Effector CD8-positive, alpha-beta T cell (primary cell): ENCODE data around the gene C19orf67.

ENCODE experiments used
- DNase-seq: peaks from one replicate; lab custom pipeline; 2025; lab: John Stamatoyannopoulos, UW

The C19orf67 gene

GRCh38 chr19:14110650-14111049 lies 25.1 kb upstream of the C19orf67 start:
- no peak for DNase-seq

DNA sequence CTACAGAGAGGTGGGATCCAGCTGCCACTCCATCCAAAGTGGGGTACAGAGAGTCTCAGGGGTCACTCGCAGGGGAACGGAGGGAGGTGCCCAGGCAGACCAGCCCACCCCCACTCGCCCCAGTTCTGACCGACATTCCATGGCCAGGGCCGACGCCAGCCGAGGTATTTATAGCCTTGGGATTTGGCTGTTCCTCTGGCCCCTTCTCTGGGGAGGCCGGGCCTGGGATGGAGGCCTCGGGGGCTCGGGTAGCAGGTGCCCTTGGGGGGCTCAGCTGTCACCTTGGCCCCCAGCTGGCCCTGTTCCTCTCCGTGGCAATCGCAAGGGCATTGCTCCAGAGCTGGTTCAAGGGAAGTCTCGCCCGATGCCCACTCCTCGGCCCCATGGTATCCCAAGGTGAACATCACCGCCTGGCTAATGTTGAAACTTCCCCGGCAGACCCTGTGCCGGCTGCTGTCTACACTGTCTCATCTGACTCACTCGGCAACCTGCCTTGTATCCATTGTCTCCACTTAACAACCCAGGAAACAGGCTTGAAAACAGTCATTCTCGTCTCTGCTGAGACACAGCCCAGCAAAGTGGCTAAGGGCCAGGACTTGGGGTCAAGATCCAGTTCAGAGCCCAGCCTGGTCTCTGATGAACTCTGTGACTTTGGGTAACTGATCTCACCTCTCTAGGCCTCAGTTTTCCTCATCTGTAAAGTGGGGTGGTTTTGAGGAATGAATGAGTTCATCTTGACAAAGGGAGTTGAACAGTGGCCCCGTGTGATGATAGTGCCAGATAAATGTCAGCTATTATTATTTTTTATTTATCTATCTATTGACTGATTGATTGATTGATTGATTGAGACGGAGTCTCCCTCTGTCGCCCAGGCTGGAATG lies 22.2 kb upstream of the C19orf67 start:
- no peak for DNase-seq

- DNase-seq: no peak
Observed at GRCh38 chr19:14106840-14107239, 21.3 kb upstream of the C19orf67 start.

DNA sequence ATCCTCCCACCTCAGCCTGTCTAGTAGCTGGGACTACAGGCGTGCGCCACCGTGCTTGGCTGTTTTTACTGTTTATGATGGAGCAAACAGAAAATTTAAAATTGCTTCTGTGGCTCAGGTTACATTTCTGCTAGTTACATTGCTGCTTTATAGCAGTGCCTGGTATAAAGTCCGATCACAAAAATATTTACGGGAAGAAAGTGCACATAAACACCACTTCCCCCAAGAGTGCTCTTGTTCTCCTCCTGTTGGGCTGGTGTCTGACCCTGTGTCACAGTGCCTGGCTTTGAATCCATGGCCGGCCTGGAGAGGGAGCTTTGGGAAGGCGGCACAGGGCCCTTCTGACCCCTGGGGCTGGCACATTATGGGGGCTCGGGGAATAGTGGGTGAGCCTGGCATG lies 20.1 kb upstream of the C19orf67 start:
- no peak for DNase-seq

- no peak for DNase-seq
Observed at GRCh38 chr19:14103310-14103709, 17.7 kb upstream of the C19orf67 start.

DNA sequence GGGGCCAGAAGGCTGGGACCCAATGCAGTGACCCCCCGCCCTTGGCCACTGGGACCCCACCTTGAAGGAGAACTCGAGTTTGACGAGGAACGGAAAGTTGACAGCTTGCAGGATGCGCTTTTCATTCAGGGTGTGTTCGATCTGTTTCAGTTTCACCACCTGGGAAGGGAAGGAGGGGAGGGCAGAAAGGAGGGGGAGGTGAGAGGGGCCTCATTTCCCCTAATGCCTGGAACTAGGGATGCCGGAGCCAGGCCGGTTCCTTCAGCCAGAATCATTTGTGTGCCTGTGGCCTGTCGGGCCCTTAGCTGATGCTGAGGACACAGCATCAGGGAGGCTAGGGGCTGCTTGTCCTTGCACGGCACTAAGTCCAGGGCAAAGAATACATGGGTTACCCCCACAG lies 17.2 kb upstream of the C19orf67 start:
- no peak for DNase-seq

DNA sequence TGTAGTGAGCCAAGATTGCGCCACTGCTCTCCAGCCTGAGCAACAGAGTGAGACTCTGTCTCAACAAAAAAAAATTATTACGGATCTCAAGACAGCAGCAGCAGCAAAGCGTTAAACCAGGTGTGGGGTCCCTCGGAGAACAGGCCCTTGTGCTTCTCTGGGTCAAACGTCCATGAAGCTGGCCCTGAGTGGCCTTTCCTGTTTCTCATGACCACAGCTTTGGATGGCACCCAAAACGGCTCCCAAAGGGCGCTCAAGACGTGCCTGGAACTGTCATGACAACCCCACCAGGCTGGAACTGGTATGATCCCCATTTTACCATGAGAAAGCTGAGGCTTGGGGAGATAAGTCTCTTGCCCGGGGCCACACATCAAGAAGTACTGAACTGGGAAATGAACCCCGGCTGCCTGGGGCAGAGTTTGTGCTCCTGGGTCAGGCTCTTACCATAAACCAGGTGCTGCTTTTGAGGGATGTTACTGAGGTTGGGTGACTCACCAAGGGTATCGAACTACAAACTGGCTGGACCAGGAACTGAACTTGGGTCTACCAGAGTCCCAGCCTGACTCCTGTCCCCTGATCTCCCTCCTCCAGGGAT lies 16.6 kb upstream of the C19orf67 start:
- no peak for DNase-seq

DNA sequence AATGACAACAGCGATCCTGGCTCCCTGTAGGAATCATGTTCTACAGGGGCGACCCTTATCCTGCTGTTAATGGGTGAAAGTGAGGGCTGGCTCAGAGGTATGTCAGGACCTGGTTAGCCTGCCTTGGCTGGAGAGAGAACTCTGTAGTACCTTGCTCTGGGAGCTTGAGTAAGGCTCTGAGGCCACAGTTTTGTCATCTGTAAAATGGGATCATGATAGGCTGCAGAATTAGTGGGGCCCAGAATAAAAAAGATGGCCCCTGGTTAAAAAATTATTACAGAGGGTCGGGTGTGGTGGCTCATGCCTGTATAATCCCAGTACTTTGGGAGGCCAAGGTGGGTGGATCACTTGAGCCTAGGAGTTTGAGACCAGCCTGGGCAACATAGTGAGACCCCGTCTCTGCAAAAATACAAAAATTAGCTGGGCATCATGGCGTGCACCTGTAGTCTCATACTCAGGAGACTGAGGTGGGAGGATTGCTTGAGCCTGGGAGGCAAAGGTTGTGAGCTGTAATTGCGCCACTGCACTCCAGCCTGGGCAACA lies 15.5 kb upstream of the C19orf67 start:
- DNase-seq: no peak

DNA sequence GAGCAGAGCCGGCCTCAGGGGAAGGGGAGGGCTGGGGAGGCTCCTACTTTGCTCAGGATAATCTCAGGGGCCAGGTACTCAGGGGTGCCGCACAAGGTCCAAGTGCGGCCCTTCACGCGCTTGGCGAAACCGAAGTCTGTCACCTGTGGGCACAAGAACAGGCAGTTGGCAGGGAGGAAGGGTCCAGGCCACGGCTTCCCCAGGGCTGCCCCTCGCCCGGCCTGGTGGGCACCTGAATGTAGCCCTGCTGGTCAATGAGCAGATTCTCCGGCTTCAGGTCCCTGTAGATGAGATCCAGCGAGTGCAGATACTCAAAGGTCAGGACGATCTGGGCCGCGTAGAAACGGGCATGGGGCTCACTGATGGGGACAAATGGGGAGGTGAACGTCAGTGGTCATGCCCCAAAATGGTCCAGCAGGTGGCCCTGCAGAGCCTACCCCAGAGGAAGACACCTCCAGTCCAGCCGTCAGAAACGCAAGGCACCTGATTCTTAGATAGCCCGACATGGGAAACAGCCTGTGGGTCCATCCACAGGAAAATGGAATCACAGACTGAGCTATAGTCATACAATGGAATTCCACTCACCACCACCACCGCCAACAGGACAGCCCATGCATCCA lies 12.1 kb upstream of the C19orf67 start:
- DNase-seq: no peak

DNA sequence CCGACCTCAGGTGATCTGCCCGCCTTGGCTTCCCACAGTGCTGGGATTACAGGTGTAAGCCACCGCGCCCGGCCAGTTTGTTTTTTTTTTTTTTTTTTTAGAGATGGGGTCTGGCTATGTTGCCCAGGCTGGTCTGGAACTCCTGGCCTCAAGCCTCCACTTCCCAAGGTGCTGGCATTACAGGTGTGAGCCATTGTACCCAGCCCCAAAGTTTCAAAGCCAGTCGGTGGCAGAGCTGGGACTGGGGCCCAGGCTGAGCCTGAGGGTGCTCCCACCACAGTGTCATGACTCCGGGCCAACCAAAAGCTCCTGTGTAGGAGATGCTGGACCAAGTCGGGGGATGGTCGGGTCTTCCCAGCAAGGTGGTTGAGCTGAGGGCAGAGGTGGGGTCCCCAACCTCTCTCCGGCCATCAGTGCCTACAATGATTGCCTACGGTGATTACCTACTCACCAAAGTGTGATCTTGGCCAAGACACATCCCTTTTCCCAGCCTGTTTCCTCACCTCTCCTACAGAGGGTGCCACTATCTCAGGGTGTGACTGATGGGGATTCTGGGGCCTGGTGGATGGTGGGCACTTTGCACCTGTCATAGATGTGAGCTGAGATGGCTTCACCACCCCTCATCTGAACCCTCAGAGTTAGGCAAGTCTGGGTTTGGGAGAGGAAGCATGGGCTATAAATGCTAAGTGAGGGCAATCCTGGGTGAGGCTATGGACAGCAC lies 10.8 kb upstream of the C19orf67 start:
- no peak for DNase-seq

- DNase-seq: no peak
Observed at GRCh38 chr19:14094854-14095253, 9.3 kb upstream of the C19orf67 start.

DNA sequence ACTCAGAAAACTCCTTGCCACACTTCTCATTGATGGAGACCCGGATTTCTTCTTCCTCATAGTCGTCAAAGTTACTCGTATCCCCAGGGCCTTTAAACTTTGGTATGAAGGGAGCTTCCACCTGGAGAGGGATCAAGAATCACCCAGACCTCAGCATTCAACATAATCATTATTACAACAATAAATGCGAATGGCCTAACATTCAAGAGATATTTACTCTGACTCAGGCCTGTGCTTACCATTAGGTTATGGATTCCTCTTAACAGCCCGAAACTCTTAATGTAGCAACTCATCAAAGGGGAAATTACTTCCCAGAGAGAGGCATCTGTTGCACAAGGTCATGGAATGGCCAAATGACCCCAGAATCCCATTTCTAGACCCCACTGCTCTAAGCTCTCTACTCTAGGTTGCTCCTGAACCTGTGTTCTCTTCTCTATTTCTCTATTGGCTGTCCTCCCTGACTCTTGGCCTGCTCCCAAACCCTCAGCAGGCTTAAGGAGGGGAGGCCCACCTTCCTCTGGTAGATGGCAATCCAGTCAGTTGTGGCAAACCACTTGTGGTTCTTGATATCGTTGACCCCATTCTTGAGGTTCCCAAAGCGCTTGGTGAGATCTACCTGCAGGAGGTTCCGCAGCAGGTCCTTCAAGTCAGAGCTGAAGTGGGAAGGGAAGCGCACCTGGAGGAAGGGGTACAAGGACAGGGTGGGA lies 7.7 kb upstream of the C19orf67 start:
- DNase-seq: no peak

DNA sequence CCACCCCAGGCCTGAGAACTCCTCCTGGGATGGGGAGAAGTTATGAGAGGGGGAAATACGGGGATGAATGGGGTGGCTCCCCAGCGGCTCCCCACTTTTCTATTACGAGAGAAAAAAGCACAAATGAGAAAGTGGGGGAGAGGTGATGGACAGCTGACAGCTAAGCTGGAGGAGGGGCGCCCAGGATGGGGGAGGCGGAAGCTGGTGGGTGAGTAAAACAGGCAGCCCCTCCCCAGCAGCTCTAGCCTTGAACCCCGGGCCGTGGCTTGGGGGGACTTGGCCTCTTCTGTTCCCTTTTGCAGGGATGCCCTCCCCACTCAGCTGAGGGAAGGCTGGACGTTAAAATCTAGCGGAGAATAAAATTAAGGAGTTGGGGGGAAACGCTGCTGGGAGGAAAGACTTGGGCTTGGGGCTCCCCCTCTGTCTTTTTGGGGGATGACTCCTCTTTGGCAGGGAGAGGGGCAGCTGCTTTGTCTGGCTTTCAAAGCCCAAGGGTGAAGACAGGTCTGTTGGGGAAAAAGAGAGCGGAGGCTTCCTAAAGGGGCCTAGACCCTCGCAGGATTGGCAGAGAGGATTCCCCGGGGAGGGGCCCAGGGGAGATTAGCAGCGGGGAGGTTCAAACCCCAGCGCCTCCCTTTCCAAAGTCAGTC lies 6.4 kb upstream of the C19orf67 start:
- DNase-seq: peak; percentile 49

DNA sequence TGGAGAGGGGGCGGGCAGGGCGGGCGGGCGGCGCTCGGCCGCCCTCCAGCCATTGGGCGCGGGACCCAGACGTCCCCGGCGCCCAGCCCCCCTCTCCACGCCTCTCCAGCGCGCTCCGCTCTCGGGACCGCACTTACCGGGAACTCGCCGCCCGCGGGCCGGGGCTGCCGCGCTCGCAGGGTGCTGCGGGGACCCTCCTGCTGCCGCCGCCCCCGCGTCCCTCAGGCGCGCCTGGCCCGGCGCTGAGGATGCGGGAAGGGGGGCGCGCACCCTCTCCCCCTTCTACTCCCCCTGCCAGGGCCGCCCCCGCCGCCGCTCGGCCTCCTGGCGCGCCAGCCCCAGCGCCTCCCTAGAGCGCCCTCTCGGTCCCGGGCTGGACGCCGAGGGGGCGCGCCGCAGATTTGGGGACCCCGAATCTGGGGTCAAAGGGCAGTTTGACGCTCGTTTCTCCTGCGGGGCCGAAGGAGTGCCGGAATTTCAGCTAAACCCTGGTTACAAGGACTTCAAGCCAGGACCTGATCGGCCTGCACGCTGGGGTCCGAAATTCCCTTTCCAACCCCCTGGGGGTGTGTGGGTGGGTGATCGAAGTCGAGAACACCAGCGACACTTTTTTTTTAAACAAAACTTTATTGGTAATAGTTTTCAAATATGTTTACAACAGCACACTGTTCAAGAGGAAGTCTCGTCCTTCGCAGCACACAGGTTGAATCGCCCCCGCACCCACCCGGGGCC lies 5.7 kb upstream of the C19orf67 start:
- DNase-seq: peak; percentile 61

- peak; percentile 78 for DNase-seq
Observed at GRCh38 chr19:14090509-14091080, 5.0 kb upstream of the C19orf67 start, which contains the start of gene SAMD1. SAMD1 (minus strand) TSS chr19:14090751.

- peak; percentile 34 for DNase-seq
Observed at GRCh38 chr19:14089662-14090508, 4.3 kb upstream of the C19orf67 start.

- DNase-seq: no peak
Observed at GRCh38 chr19:14089412-14089661, 3.8 kb upstream of the C19orf67 start.

DNA sequence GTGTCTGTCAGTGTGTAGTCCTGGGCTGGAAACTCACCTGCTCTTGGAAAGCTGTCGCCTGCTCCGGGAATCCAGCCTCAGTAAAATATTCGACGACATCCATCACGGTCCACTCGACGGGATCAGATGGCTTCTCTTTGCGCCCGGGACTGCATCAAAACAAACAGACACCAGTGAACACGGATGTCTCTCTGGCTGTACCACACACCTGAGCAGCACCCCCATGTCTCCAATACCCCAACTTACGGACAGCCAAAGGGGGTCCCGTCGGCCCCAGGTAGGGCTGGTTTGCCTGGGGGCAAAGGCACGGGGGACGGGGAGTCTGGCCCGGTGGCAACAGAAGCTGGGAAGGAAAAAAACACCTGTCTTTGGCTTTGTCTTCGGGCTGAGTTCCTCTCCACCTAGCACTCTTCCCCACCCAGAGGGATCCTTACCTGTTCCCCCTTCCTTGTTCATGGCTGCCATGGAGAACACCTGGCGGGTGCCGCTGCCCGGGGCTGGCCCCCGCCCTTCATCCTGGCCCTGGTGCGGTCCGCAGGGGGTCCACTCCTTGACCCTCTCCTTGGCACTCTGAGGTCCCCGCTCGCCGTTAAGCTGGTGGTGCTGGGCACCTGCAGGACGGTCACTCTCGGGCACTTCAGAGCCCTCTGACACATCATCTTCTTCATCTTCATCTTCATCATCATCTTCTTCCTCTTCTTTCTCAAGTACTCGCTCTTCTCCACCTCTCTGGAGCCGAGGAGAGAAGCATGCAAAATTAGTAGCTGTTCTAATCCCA lies 3.2 kb upstream of the C19orf67 start:
- no peak for DNase-seq
